ENCODE results near the gene ATG4D. TPM values are rescaled to one million over a fixed set of nuclear protein-coding genes. Genes with fewer than 3 reads are reported as not detected.

ATG4D gene
- total and polyA plus RNA-seq, 2 of the 4 experiments (the other 2 are of a cell fraction) = 8.2 to 21.8 TPM

DNA sequence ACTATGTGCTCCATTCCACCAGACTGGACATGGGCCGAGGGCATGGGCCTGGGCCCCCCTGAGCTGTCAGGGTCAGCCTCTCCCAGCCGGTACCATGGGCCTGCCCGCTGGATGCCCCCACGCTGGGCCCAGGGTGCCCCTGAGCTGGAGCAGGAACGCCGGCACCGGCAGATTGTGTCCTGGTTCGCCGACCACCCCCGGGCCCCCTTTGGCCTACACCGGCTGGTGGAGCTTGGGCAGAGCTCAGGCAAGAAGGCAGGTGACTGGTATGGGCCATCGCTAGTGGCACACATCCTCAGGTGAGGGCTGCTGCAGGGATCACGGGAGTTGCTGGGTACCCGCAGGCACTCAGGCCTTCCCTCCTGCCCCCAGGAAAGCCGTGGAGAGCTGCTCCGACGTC lies 3.1 kb downstream of the ATG4D start:
- H3K18ac ChIP-seq (ENCODE audit: low read depth, low read length) = no peak overlapping the region
- H3K9me1 ChIP-seq (ENCODE audit: insufficient read depth, low read length) = peaks cover 13% of the 10 kb centered on the region; the same call in 1 of the 2 replicates
- no peak overlapping the region for H2AFZ ChIP-seq (replicated peaks; ENCODE audit: low read length, poor library complexity)
- H3K79me1 ChIP-seq (ENCODE audit: low read depth in 1 of 2, low read length in 2 of 2) = peaks cover 20 to 44% of the 10 kb centered on the region in 2 experiments
- H4K5ac ChIP-seq (ENCODE audit: low read depth, low read length) = no peak overlapping the region
- in situ Hi-C loops (cut with MboI; ENCODE audit: low sequenced_read_pairs) = no loop called here
- no peak overlapping the region for H3K4ac ChIP-seq (ENCODE audit: low read depth, low read length)
- peaks cover 5% of the 10 kb centered on the region; the same call in 1 of the 2 replicates for H3K4me1 ChIP-seq (ENCODE audit: control insufficient read depth, insufficient read depth, low read length)
- no peak overlapping the region for H2AK5ac ChIP-seq (ENCODE audit: low read depth, low read length)
- no peak overlapping the region for H4K8ac ChIP-seq (ENCODE audit: low read depth in 2 of 2, low read length in 2 of 2)
- H2BK20ac ChIP-seq (ENCODE audit: low read depth, low read length) = no peak overlapping the region
- no peak overlapping the region for H3K4me3 ChIP-seq (ENCODE audit: insufficient read depth, low read depth, low read length)
- peaks cover 10% of the 10 kb centered on the region for H4K20me1 ChIP-seq (ENCODE audit: insufficient read depth, low read length)
- no peak overlapping the region for H3K27ac ChIP-seq (ENCODE audit: insufficient read depth, low read length)
- dilution Hi-C loops (cut with HindIII; ENCODE audit: low sequenced_read_pairs, unreplicated experiment) = no loop called here
- H2AK9ac ChIP-seq (replicated peaks; ENCODE audit: low read depth, low read length, poor library complexity) = no peak overlapping the region
- CTCF ChIA-PET = no interaction called here
- POLR2A ChIA-PET (ENCODE audit: unreplicated experiment) = no interaction called here
- H4K91ac ChIP-seq (ENCODE audit: insufficient read depth, low read depth, low read length) = no peak overlapping the region
- H3K9me3 ChIP-seq (ENCODE audit: control insufficient read depth, insufficient read depth, low read length) = no peaks in the 10 kb centered on the region
- H3K27me3 ChIP-seq (ENCODE audit: control insufficient read depth, insufficient read depth, low read length) = no peaks in the 10 kb centered on the region
- no peak overlapping the region for H3K56ac ChIP-seq (ENCODE audit: extremely low read depth, insufficient read depth, low read length)
- peaks cover 32% of the 10 kb centered on the region for H3K36me3 ChIP-seq (ENCODE audit: control insufficient read depth, insufficient read depth, low read length)
- H2BK15ac ChIP-seq (ENCODE audit: low read depth, low read length) = no peak overlapping the region
- H2BK120ac ChIP-seq (ENCODE audit: low read depth, low read length) = no peak overlapping the region
- H3K4me2 ChIP-seq (ENCODE audit: low read depth, low read length) = no peak overlapping the region
- no peak for ATAC-seq (ENCODE audit: low read depth)
- BruUV-seq (replicated peaks) = no TSS peak
- H3K14ac ChIP-seq (replicated peaks; ENCODE audit: low read depth, low read length) = no peak overlapping the region
- DNase-seq = no peak
- no peak overlapping the region for H3K23ac ChIP-seq (ENCODE audit: low read depth, low read length)
- 93% methylated on average over 7 of the region's 17 CpGs; no CpG with 5 or more reads in 1 of the 2 experiments for WGBS, 2 experiments (ENCODE audit: extremely low coverage in 2 of 2, insufficient read length in 1 of 2)
- intact Hi-C loops (cut with micrococcal nuclease) = no loop called here
- H3K9ac ChIP-seq (ENCODE audit: low read depth, low read length) = no peak overlapping the region
- TF ChIP-seq, protein P1, sequence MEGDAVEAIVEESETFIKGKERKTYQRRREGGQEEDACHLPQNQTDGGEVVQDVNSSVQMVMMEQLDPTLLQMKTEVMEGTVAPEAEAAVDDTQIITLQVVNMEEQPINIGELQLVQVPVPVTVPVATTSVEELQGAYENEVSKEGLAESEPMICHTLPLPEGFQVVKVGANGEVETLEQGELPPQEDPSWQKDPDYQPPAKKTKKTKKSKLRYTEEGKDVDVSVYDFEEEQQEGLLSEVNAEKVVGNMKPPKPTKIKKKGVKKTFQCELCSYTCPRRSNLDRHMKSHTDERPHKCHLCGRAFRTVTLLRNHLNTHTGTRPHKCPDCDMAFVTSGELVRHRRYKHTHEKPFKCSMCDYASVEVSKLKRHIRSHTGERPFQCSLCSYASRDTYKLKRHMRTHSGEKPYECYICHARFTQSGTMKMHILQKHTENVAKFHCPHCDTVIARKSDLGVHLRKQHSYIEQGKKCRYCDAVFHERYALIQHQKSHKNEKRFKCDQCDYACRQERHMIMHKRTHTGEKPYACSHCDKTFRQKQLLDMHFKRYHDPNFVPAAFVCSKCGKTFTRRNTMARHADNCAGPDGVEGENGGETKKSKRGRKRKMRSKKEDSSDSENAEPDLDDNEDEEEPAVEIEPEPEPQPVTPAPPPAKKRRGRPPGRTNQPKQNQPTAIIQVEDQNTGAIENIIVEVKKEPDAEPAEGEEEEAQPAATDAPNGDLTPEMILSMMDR (conservative IDR thresholded peaks at IDR 0.05; ENCODE audit: low read depth, low read length) = no peak
- no peak for TF ChIP-seq BHLHE40 (IDR thresholded peaks at IDR 0.05; ENCODE audit: low read depth, low read length)
- no peak for TF ChIP-seq CEBPB (IDR thresholded peaks at IDR 0.05; ENCODE audit: low read depth, low read length)
- no peak for TF ChIP-seq RCOR1 (IDR thresholded peaks at IDR 0.05; ENCODE audit: insufficient replicate concordance, low read length)
- no peak for TF ChIP-seq SMC3 (IDR thresholded peaks at IDR 0.05; ENCODE audit: low read depth, low read length)
- TF ChIP-seq FOS (IDR thresholded peaks at IDR 0.05; ENCODE audit: low read depth, low read length) = no peak
- no peak for TF ChIP-seq RFX5 (IDR thresholded peaks at IDR 0.05; ENCODE audit: low read depth, low read length)
- TF ChIP-seq, protein P2, sequence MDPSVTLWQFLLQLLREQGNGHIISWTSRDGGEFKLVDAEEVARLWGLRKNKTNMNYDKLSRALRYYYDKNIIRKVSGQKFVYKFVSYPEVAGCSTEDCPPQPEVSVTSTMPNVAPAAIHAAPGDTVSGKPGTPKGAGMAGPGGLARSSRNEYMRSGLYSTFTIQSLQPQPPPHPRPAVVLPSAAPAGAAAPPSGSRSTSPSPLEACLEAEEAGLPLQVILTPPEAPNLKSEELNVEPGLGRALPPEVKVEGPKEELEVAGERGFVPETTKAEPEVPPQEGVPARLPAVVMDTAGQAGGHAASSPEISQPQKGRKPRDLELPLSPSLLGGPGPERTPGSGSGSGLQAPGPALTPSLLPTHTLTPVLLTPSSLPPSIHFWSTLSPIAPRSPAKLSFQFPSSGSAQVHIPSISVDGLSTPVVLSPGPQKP (IDR thresholded peaks at IDR 0.05; ENCODE audit: borderline replicate concordance, low read depth, low read length) = no peak
- TF ChIP-seq MAZ (IDR thresholded peaks at IDR 0.05; ENCODE audit: borderline replicate concordance, low read depth, low read length) = no peak
- no peak for TF ChIP-seq MXI1 (IDR thresholded peaks at IDR 0.05; ENCODE audit: borderline replicate concordance, low read depth, low read length)
- no peak for TF ChIP-seq NFE2L2 (IDR thresholded peaks at IDR 0.05; ENCODE audit: low read depth, low read length)
- TF ChIP-seq MAFK (IDR thresholded peaks at IDR 0.05; ENCODE audit: low read depth, low read length) = no peak
- no peak for TF ChIP-seq RAD21 (IDR thresholded peaks at IDR 0.05; ENCODE audit: low read length)
- no peak for TF ChIP-seq POLR2A (IDR thresholded peaks at IDR 0.05; ENCODE audit: low read depth, low read length)
- no peak for TF ChIP-seq CHD1 (IDR thresholded peaks at IDR 0.05; ENCODE audit: low read depth, low read length)
- TF ChIP-seq, protein P3, sequence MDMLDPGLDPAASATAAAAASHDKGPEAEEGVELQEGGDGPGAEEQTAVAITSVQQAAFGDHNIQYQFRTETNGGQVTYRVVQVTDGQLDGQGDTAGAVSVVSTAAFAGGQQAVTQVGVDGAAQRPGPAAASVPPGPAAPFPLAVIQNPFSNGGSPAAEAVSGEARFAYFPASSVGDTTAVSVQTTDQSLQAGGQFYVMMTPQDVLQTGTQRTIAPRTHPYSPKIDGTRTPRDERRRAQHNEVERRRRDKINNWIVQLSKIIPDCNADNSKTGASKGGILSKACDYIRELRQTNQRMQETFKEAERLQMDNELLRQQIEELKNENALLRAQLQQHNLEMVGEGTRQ (IDR thresholded peaks at IDR 0.05; ENCODE audit: low read depth, low read length) = no peak
- no peak overlapping the region for H2BK5ac ChIP-seq (ENCODE audit: low read depth, low read length, poor library complexity, severe bottlenecking)
